Thyroid gland (tissue), 4 donors: ENCODE data around the gene PAK5.

Experiments used
- POLR2A ChIP-seq, 2 donors: fragments of 450-650 bp; IDR thresholded peaks; one replicate each; pipeline ENCODE4 v1.6.1; 2017; ENCODE audit warnings: antibody characterized with exemption in 2 of 2, mild to moderate bottlenecking in 2 of 2, moderate library complexity in 1 of 2
- TF ChIP-seq, protein P1 (sequence below), 6 experiments: fragments of 200-600 bp in 3 of 6; fragments of 450-650 bp in 3 of 6; sonication (generic) in 3 of 6; IDR thresholded peaks; one replicate each; pipeline ENCODE4 v1.5.1; 2016 to 2019; ENCODE audit warnings: antibody characterized with exemption in 6 of 6, mild to moderate bottlenecking in 2 of 6, inconsistent platforms in 1 of 6, moderate library complexity in 1 of 6

- TF ChIP-seq, protein P1, sequence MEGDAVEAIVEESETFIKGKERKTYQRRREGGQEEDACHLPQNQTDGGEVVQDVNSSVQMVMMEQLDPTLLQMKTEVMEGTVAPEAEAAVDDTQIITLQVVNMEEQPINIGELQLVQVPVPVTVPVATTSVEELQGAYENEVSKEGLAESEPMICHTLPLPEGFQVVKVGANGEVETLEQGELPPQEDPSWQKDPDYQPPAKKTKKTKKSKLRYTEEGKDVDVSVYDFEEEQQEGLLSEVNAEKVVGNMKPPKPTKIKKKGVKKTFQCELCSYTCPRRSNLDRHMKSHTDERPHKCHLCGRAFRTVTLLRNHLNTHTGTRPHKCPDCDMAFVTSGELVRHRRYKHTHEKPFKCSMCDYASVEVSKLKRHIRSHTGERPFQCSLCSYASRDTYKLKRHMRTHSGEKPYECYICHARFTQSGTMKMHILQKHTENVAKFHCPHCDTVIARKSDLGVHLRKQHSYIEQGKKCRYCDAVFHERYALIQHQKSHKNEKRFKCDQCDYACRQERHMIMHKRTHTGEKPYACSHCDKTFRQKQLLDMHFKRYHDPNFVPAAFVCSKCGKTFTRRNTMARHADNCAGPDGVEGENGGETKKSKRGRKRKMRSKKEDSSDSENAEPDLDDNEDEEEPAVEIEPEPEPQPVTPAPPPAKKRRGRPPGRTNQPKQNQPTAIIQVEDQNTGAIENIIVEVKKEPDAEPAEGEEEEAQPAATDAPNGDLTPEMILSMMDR (IDR thresholded peaks at IDR 0.05), result no peak
- TF ChIP-seq POLR2A (IDR thresholded peaks at IDR 0.05), result no peak
Measured at GRCh38 chr20:9686866-9687265, 152.0 kb downstream of the PAK5 start.
